ENCODE results near the gene URB1. TPM values are rescaled to one million over a fixed set of nuclear protein-coding genes. Genes with fewer than 3 reads are reported as not detected.
A peak's percentile ranks its signal among the peaks of the same experiment; 100 is the strongest.

URB1 gene
- total RNA-seq, 1 experiment from 2014 or later = 18.1 TPM

GRCh38 chr21:32393677-32394001 lies 827 bp upstream of the URB1 start:
- H3K27me3 ChIP-seq (ENCODE audit: control insufficient read depth, insufficient read depth, low read length) = no peaks in the 10 kb centered on the region
- ChIA-PET CTCF (no interaction called here), POLR2A (no interaction called here)
- BruUV-seq (replicated peaks) = no TSS peak
- DNase-seq (ENCODE audit: low read depth, low spot score) = no peak
- H3K4me1 ChIP-seq (ENCODE audit: control insufficient read depth, insufficient read depth, low read length) = peaks cover 9% of the 10 kb centered on the region
- ATAC-seq = no peak
- in situ Hi-C loops (cut with HindIII; ENCODE audit: low pct_unique_long_range_greater_than_20kb, low sequenced_read_pairs) = no loop called here
- TF ChIP-seq SIN3A (IDR thresholded peaks at IDR 0.05; ENCODE audit: borderline replicate concordance, insufficient read depth, low read depth, low read length) (no peak), TCF7L2 (IDR thresholded peaks at IDR 0.05; ENCODE audit: low read depth, low read length) (no peak), REST (IDR thresholded peaks at IDR 0.05; ENCODE audit: insufficient read depth in 1 of 2, low read depth in 2 of 2, low read length in 1 of 2) (no peak), POLR2AphosphoS5 (IDR thresholded peaks at IDR 0.05; ENCODE audit: low read depth, low read length) (no peak)
- intact Hi-C loops (cut with micrococcal nuclease; ENCODE audit: unreplicated experiment) = no loop called here
- peaks cover 6% of the 10 kb centered on the region for H3K36me3 ChIP-seq (ENCODE audit: control insufficient read depth, insufficient read depth, low read length)
- no peaks in the 10 kb centered on the region for H3K9me3 ChIP-seq (ENCODE audit: control insufficient read depth, insufficient read depth, low read depth, low read length)
- H3K4me3 ChIP-seq (ENCODE audit: low read depth in 2 of 2, low read length in 2 of 2) = peak overlapping the region; percentile 79 to 87
- peak overlapping the region; percentile 89 for H3K27ac ChIP-seq (ENCODE audit: low read length)

- in situ Hi-C loops (cut with HindIII; ENCODE audit: low pct_unique_long_range_greater_than_20kb, low sequenced_read_pairs) (no loop called here), intact Hi-C loops (cut with micrococcal nuclease; ENCODE audit: unreplicated experiment) (no loop called here)
- Histone ChIP-seq H3K27ac (ENCODE audit: low read length) (peak overlapping the region; percentile 79), H3K4me1 (ENCODE audit: control insufficient read depth, insufficient read depth, low read length) (peaks cover 9% of the 10 kb centered on the region), H3K36me3 (ENCODE audit: control insufficient read depth, insufficient read depth, low read length) (peaks cover 6% of the 10 kb centered on the region), H3K4me3 (ENCODE audit: low read depth in 2 of 2, low read length in 2 of 2) (peak overlapping the region; percentile 79 to 87), H3K9me3 (ENCODE audit: control insufficient read depth, insufficient read depth, low read depth, low read length) (no peaks in the 10 kb centered on the region), H3K27me3 (ENCODE audit: control insufficient read depth, insufficient read depth, low read length) (no peaks in the 10 kb centered on the region)
- no peak for TF ChIP-seq POLR2AphosphoS5 (IDR thresholded peaks at IDR 0.05; ENCODE audit: low read depth, low read length)
- TF ChIP-seq TCF7L2 (IDR thresholded peaks at IDR 0.05; ENCODE audit: low read depth, low read length) = no peak
- TF ChIP-seq SIN3A (IDR thresholded peaks at IDR 0.05; ENCODE audit: borderline replicate concordance, insufficient read depth, low read depth, low read length) = no peak
- no peak for TF ChIP-seq CTCF (IDR thresholded peaks at IDR 0.05)
- no peak for TF ChIP-seq REST (IDR thresholded peaks at IDR 0.05; ENCODE audit: insufficient read depth in 1 of 2, low read depth in 2 of 2, low read length in 1 of 2)
- ATAC-seq (peak; percentile 62), DNase-seq (ENCODE audit: low read depth, low spot score) (no peak)
- ChIA-PET CTCF (interaction anchor here (0.6 kb wide), 1 partner anchor 209 kb away, joined by 3 read pairs; no protein-coding TSS in a partner anchor), POLR2A (interaction anchor here (0.6 kb wide), 1 partner anchor 321 kb away, joined by 3 read pairs; no protein-coding TSS in a partner anchor)
- TSS peak; percentile 77 for BruUV-seq (replicated peaks)
Observed at GRCh38 chr21:32392299-32392879, 423 bp downstream of the URB1 start.
